GM23338 (cell line): Measurements from ENCODE around the gene ST6GALNAC1.

Experiments used
- EZH2 ChIP-seq: fragments of 200-600 bp; sonication (generic); IDR thresholded peaks from one replicate; pipeline ENCODE4 v1.8.0; 2017; ENCODE audit warnings: antibody characterized with exemption, mild to moderate bottlenecking, low read depth; ENCODE audit not compliant: unreplicated experiment
- EZH2phosphoT487 ChIP-seq: fragments of 200-600 bp; sonication (generic); IDR thresholded peaks from one replicate; pipeline ENCODE4 v1.8.1; 2018; ENCODE audit warnings: antibody characterized with exemption; ENCODE audit not compliant: unreplicated experiment
- POLR2AphosphoS5 ChIP-seq: IDR thresholded peaks from 2 replicates; pipeline ENCODE4 v1.6.1; 2016; ENCODE audit warnings: antibody characterized with exemption, low read depth
- TF ChIP-seq, protein P1 (sequence below), 2 experiments: fragments of 200-600 bp in 1 of 2; sonication (generic) in 1 of 2; conservative IDR thresholded peaks; 2 replicates each; pipeline versions ENCODE4 v1.5.1 to v1.6.1; 2016 to 2017; ENCODE audit warnings: antibody characterized with exemption in 2 of 2, low read depth in 2 of 2, mild to moderate bottlenecking in 2 of 2, moderate library complexity in 1 of 2
- TF ChIP-seq, protein P2 (sequence below): IDR thresholded peaks from one replicate; pipeline ENCODE4 v1.6.1; 2018; ENCODE audit warnings: antibody characterized with exemption; ENCODE audit not compliant: unreplicated experiment

DNA sequence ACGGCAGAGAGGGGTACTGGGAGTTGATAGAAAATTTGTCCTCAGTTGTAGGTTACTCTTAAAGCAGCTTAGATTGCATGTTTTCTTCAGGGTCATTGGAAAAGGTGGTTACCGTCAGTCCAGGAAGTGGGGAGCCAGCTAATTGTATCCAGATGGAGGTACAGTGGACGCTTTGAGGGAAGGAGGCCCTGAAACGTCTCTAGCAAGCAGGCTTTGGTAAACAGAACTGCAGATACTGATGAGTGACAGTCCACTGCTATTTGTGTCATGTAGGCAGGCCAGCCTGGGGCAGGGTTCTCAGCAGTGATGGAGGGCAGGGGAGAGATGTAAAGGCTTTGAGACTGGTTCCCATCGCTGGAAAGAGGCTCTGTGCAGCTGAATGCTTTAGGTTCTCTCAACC lies 30.2 kb upstream of the ST6GALNAC1 start:
- TF ChIP-seq, protein P1, sequence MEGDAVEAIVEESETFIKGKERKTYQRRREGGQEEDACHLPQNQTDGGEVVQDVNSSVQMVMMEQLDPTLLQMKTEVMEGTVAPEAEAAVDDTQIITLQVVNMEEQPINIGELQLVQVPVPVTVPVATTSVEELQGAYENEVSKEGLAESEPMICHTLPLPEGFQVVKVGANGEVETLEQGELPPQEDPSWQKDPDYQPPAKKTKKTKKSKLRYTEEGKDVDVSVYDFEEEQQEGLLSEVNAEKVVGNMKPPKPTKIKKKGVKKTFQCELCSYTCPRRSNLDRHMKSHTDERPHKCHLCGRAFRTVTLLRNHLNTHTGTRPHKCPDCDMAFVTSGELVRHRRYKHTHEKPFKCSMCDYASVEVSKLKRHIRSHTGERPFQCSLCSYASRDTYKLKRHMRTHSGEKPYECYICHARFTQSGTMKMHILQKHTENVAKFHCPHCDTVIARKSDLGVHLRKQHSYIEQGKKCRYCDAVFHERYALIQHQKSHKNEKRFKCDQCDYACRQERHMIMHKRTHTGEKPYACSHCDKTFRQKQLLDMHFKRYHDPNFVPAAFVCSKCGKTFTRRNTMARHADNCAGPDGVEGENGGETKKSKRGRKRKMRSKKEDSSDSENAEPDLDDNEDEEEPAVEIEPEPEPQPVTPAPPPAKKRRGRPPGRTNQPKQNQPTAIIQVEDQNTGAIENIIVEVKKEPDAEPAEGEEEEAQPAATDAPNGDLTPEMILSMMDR (conservative IDR thresholded peaks at IDR 0.05; ENCODE audit: low read depth in 2 of 2), result no peak
- TF ChIP-seq, protein P2, sequence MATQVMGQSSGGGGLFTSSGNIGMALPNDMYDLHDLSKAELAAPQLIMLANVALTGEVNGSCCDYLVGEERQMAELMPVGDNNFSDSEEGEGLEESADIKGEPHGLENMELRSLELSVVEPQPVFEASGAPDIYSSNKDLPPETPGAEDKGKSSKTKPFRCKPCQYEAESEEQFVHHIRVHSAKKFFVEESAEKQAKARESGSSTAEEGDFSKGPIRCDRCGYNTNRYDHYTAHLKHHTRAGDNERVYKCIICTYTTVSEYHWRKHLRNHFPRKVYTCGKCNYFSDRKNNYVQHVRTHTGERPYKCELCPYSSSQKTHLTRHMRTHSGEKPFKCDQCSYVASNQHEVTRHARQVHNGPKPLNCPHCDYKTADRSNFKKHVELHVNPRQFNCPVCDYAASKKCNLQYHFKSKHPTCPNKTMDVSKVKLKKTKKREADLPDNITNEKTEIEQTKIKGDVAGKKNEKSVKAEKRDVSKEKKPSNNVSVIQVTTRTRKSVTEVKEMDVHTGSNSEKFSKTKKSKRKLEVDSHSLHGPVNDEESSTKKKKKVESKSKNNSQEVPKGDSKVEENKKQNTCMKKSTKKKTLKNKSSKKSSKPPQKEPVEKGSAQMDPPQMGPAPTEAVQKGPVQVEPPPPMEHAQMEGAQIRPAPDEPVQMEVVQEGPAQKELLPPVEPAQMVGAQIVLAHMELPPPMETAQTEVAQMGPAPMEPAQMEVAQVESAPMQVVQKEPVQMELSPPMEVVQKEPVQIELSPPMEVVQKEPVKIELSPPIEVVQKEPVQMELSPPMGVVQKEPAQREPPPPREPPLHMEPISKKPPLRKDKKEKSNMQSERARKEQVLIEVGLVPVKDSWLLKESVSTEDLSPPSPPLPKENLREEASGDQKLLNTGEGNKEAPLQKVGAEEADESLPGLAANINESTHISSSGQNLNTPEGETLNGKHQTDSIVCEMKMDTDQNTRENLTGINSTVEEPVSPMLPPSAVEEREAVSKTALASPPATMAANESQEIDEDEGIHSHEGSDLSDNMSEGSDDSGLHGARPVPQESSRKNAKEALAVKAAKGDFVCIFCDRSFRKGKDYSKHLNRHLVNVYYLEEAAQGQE, result no peak
- TF ChIP-seq EZH2phosphoT487 (no peak), POLR2AphosphoS5 (no peak), EZH2 (no peak)
